Activated CD4-positive, alpha-beta T cell treated with anti-CD3 and anti-CD28 coated beads, Interleukin-2, amount 50 U/mL, for 16 hours (primary cell): ENCODE data around the gene RRP9.
"Not testable (repeated sequence)": the region's sequence is repeated elsewhere in the genome, so short reads cannot be mapped to it uniquely, and the experiment has no call there.

ENCODE experiments used
- DNase-seq: peaks from one replicate; pipeline ENCODE4 v3.0.0-alpha.2; 2020

Gene RRP9

GRCh38 chr3:51941798-51942602 lies at the start of gene RRP9, which contains the start of gene PARP3:
Gene RRP9, minus strand, starts transcription at chr3:51941904. Its CDS starts 37 bp downstream, at chr3:51941867.
Gene PARP3, plus strand, starts transcription at chr3:51942363. Its CDS starts 993 bp downstream, at chr3:51943356.
- DNase-seq: peak; percentile 100

- not testable (repeated sequence) for DNase-seq
Observed at GRCh38 chr3:51990501-51990971, 48.8 kb upstream of the RRP9 start.

GRCh38 chr3:51988286-51989146 lies 46.8 kb upstream of the RRP9 start:
- DNase-seq: no peak

- DNase-seq: no peak
Observed at GRCh38 chr3:51987568-51987967, 45.9 kb upstream of the RRP9 start.

GRCh38 chr3:51986010-51986947 lies 44.6 kb upstream of the RRP9 start:
- no peak for DNase-seq

- DNase-seq: no peak
Observed at GRCh38 chr3:51985063-51985462, 43.4 kb upstream of the RRP9 start.

GRCh38 chr3:51984269-51984647 lies 42.6 kb upstream of the RRP9 start:
- DNase-seq: no peak

- DNase-seq: no peak
Observed at GRCh38 chr3:51983578-51984268, 42.0 kb upstream of the RRP9 start.

- peak; percentile 82 for DNase-seq
Observed at GRCh38 chr3:51982838-51983577, 41.3 kb upstream of the RRP9 start, which contains the start of gene ACY1. Gene ACY1, plus strand, starts transcription at chr3:51983535. Its CDS starts 530 bp downstream, at chr3:51984065.

GRCh38 chr3:51982352-51982837 lies 40.7 kb upstream of the RRP9 start:
- peak; percentile 56 for DNase-seq

GRCh38 chr3:51980253-51980652 lies 38.5 kb upstream of the RRP9 start:
- no peak for DNase-seq

GRCh38 chr3:51978143-51978502 lies 36.4 kb upstream of the RRP9 start:
- DNase-seq: no peak

- no peak for DNase-seq
Observed at GRCh38 chr3:51977446-51978142, 35.9 kb upstream of the RRP9 start.

GRCh38 chr3:51975852-51976549 lies 34.3 kb upstream of the RRP9 start:
- no peak for DNase-seq

- peak; percentile 74 for DNase-seq
Observed at GRCh38 chr3:51974963-51975851, 33.5 kb upstream of the RRP9 start, which contains the start of gene ABHD14A. Gene ABHD14A, plus strand, starts transcription at chr3:51975064. Its CDS starts 72 bp downstream, at chr3:51975136.

GRCh38 chr3:51974277-51974962 lies 32.7 kb upstream of the RRP9 start:
- no peak for DNase-seq

GRCh38 chr3:51971350-51971749 lies 29.6 kb upstream of the RRP9 start:
- DNase-seq: no peak
